GM19467 (cell line): Measurements from ENCODE around the gene BANP.
"Not testable (repeated sequence)": the region's sequence is repeated elsewhere in the genome, so short reads cannot be mapped to it uniquely, and the experiment has no call there.

ENCODE experiments used
- ATAC-seq: cut with Tn5 transposase; IDR thresholded peaks from one replicate; pipeline ENCODE4 v1.9.1; 2021; ENCODE audit warnings: mild to moderate bottlenecking, moderate library complexity; ENCODE audit not compliant: unreplicated experiment

The BANP gene

GRCh38 chr16:88025828-88026555 is 74.8 kb downstream of the BANP start:
- ATAC-seq = not testable (repeated sequence)

GRCh38 chr16:88026964-88027938 is 76.0 kb downstream of the BANP start:
- ATAC-seq = no peak

DNA sequence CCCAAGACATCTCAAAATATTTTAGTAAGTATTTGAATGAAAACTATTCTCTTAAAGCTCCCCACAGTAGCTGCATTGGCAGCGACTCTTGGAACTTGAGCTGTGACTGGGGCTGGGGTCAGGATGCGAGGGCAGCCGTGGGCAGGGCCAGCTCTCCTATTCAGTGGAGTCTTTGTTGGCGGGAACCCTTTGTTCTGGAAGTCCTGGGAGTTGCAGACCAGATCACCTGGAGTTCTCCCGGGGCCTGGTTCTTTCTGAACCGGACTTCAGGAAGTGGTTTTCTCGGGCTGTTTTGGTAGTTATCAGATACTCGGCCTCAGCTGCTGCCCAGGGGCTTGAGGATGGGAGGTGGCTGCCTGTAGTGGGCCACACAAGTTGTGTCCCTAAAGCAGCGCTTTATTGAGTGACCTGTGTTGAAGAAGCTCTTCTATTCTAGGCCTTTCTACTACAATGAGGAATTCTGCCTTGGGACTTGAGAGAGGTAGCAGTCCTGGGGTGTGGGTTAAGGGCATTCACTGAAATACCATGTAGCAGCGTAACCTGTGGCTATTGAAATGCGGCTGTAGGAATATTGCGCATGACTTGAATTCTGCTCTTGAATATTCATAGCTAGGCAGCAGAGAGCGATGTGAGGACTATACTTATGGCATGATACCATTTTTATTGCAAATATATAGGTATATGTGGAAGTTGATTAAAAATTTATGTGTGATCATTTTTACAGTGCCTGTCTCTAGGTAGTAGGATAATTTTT is 77.1 kb downstream of the BANP start:
- not testable (repeated sequence) for ATAC-seq

- ATAC-seq = no peak
Observed at GRCh38 chr16:88030498-88030897, 79.3 kb downstream of the BANP start.

GRCh38 chr16:88030961-88031360 is 79.7 kb downstream of the BANP start:
- not testable (repeated sequence) for ATAC-seq

DNA sequence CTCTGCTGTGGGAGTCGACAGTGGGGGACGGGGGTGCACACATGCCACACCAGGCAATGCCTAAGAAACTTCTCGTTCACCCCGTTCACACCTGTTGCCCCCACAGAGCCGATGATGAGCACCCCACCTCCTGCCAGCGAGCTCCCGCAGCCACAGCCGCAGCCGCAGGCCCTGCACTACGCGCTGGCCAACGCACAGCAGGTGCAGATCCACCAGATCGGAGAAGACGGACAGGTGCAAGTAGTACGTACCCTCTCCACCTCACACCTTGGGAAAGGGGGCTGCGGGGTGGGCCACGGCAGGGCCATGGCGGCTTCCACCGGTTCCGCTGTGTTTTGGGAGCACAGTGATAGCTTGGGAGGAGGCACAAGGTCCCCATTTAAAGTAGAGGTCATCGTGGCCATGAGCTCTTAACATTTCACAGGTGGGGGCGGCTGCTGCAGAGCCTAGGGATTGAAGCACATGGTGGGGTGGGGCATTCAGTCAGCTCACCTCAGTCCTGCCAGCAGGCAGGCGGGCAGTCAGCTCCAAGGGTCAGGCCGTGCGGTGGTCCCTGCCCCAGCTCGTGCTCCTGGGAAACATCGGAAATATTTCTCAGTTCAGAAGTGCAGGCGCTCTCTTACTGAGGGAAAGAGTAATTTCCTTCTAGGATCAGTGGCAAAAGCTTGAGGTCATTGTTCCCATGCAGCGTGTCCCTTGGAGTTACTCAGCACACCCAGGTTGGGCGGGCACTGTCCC is 81.9 kb downstream of the BANP start:
- not testable (repeated sequence) for ATAC-seq

- ATAC-seq = no peak
Observed at GRCh38 chr16:88034770-88035169, 83.5 kb downstream of the BANP start.

- ATAC-seq = no peak
Observed at GRCh38 chr16:88035292-88035691, 84.1 kb downstream of the BANP start.

GRCh38 chr16:88035884-88036639 is 84.8 kb downstream of the BANP start:
- ATAC-seq = not testable (repeated sequence)

- ATAC-seq = not testable (repeated sequence)
Observed at GRCh38 chr16:88036640-88036996, 85.4 kb downstream of the BANP start.

DNA sequence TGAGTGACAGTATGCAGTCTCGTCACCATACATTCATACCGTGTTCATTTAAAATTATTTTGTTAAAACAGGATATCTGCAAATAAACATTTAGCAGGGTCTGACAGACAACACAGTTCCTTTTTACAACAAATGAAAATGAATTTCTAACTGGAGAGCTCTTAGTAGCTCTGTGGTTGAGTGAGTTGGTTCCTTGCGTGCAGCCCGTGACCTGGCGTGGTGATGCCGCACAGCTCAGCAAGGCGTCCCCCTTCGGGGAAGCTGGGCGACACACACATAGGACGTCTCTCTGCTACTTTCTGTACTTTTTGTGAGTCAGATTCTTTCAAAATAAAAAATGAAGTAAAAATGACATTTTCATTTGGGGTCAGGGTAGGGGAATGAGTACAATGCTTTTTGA is 86.1 kb downstream of the BANP start:
- not testable (repeated sequence) for ATAC-seq

- not testable (repeated sequence) for ATAC-seq
Observed at GRCh38 chr16:88037876-88038525, 86.8 kb downstream of the BANP start.

DNA sequence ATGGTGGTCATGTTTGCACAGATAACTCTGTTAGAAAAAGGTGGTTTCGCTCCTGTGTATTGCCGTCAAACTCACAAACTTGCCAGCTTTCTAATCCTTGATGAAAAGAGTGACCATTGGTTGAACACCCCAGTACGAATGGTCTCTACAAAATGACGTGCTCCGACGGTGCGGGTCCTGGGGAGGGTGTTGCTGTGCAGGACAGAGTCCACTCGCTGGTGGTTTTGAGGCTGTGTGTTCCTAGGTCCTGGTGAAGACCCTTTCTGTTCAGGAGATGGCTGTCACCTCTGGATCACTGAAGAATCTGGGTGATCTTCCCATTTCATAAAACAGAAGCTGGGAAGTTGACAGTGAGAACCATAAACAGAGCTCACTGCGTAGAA is 87.3 kb downstream of the BANP start:
- ATAC-seq = not testable (repeated sequence)

GRCh38 chr16:88039591-88039990 is 88.4 kb downstream of the BANP start:
- ATAC-seq = no peak

DNA sequence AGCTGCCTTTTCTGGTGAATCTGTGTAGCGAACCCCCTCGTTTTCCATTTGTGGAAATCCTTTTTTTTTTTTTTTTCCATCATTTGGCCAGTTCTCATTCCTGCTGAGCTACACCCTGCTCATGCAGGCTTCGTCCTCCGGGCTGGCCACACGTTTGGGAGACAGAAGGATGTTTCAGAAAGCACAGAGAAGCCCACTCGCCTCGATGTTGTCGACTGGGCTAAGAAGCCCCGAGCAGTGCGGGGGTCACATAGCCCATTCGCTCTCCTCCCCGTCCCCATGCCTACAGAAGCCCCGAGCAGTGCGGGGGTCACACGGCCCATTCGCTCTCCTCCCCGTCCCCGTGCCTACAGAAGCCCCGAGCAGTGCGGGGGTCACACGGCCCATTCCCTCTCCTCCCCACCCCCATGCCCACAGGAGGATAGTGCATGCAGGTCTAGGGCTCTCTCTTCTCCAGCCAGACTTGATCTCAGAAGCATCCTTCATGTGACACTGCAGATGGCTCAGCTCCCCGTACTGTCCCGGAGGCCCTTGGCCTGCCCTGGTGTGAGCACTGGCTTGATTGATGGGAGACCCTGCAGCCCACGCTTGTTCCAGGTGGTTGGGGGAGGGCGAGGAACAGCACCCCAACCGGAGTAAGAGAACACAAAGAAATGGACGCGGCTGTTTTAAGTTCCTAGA is 89.1 kb downstream of the BANP start:
- not testable (repeated sequence) for ATAC-seq

- ATAC-seq = not testable (repeated sequence)
Observed at GRCh38 chr16:88040877-88041244, 89.6 kb downstream of the BANP start.

- ATAC-seq = not testable (repeated sequence)
Observed at GRCh38 chr16:88041506-88041905, 90.3 kb downstream of the BANP start.

DNA sequence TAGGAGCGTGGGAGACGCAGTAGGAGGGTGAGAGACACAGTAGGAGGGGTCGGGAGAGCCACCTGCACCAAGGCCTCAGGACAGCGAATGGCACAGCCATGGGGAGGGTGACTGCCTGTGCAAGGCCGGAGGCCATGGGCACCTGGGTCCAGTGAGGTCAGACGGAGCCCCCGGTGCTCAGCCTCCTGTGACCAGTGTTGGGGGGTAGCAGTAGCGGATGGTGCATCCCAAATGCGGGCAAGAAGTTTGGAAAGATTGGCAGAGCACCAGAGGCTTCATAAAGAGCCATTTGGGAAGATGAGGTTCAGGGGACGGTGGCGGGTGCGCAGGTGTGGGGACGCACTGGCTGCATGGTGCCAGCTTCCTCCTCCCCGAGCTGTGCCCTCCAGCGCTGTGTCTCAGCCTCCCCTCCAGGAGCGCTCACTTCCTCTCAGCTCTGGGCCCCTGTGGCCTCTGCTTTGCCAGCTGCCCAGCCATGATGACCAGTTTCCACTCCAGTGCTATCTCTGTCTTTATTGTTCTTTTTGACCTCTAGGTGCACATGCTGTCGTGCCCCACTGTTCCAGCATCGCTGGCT is 90.8 kb downstream of the BANP start:
- ATAC-seq = not testable (repeated sequence)
